HepG2 (cell line): ENCODE measurements around the gene GNG3. TPM values are rescaled to one million over a fixed set of nuclear protein-coding genes. Genes with fewer than 3 reads are reported as not detected.

ENCODE experiments used
- ASH2L ChIP-seq: fragments of 300-600, 200-600 bp; sonication (generic); IDR thresholded peaks from 2 replicates; pipeline ENCODE4 v1.7.0; 2017; ENCODE audit warnings: low read depth, mild to moderate bottlenecking, moderate library complexity, mixed read lengths, low read length; ENCODE audit not compliant: insufficient read length
- ELF3 ChIP-seq: IDR thresholded peaks from 2 replicates; pipeline ENCODE4 v1.6.1; 2016; ENCODE audit warnings: missing genetic modification reagents, missing compliant biosample characterization
- FOXA3 ChIP-seq: IDR thresholded peaks from 2 replicates; pipeline ENCODE4 v1.6.1; 2016; ENCODE audit warnings: missing genetic modification reagents, missing compliant biosample characterization
- HOXA3 ChIP-seq: sonication (generic); formaldehyde crosslinking; IDR thresholded peaks from 2 replicates; pipeline ENCODE4 v1.5.0; 2020; ENCODE audit warnings: missing genetic modification reagents
- NFAT5 ChIP-seq: sonication (generic); formaldehyde crosslinking; IDR thresholded peaks from 2 replicates; pipeline ENCODE4 v1.4.0; 2020; ENCODE audit warnings: missing genetic modification reagents
- PCBP1 ChIP-seq: fragments of 200-400 bp; formaldehyde crosslinking; IDR thresholded peaks from 2 replicates; pipeline ENCODE4 v1.6.1; 2017; ENCODE audit warnings: mild to moderate bottlenecking, low read depth, low read length, borderline replicate concordance
- POLR2AphosphoS5 ChIP-seq: IDR thresholded peaks from 2 replicates; pipeline ENCODE4 v1.6.1; 2012; ENCODE audit warnings: low read depth, low read length
- RBFOX2 ChIP-seq: fragments of 200-400 bp; formaldehyde crosslinking; IDR thresholded peaks from 2 replicates; pipeline ENCODE4 v1.6.1; 2017; ENCODE audit warnings: low read depth, mild to moderate bottlenecking, low read length
- RFX5 ChIP-seq: IDR thresholded peaks from 2 replicates; pipeline ENCODE4 v1.6.1; 2011; ENCODE audit warnings: low read depth, low read length, improper control_type of control experiment
- RFXAP ChIP-seq: sonication (generic); formaldehyde crosslinking; IDR thresholded peaks from 2 replicates; pipeline ENCODE4 v1.4.0; 2020; ENCODE audit warnings: missing genetic modification reagents, borderline replicate concordance
- SP5 ChIP-seq: IDR thresholded peaks from 2 replicates; pipeline ENCODE4 v1.6.1; 2016; ENCODE audit warnings: low read depth, borderline replicate concordance
- ZMYM4 ChIP-seq: sonication (generic); formaldehyde crosslinking; IDR thresholded peaks from 2 replicates; pipeline ENCODE4 v1.8.1; 2023; ENCODE audit warnings: mild to moderate bottlenecking, missing genetic modification reagents
- ZNF337 ChIP-seq: sonication (generic); formaldehyde crosslinking; IDR thresholded peaks from 2 replicates; pipeline ENCODE4 v1.5.1; 2020; ENCODE audit warnings: missing genetic modification reagents, low read depth, mild to moderate bottlenecking, borderline replicate concordance
- ZNF605 ChIP-seq: sonication (generic); formaldehyde crosslinking; IDR thresholded peaks from 2 replicates; pipeline ENCODE4 v1.8.0; 2022; ENCODE audit warnings: mild to moderate bottlenecking, missing genetic modification reagents
- ZNF724P ChIP-seq: sonication (generic); formaldehyde crosslinking; IDR thresholded peaks from 2 replicates; pipeline ENCODE4 v1.8.0; 2022; ENCODE audit warnings: missing genetic modification reagents, borderline replicate concordance
- ZNF879 ChIP-seq: sonication (generic); formaldehyde crosslinking; IDR thresholded peaks from 2 replicates; pipeline ENCODE4 v1.8.1; 2023; ENCODE audit warnings: missing genetic modification reagents
- ZSCAN12 ChIP-seq: sonication (generic); formaldehyde crosslinking; IDR thresholded peaks from 2 replicates; pipeline ENCODE4 v1.9.0; 2021; ENCODE audit warnings: mild to moderate bottlenecking, missing genetic modification reagents
- polyA plus RNA-seq, 8 experiments: library from polyadenylated mRNA; depleted of rRNA in 3 of 8; stranded (reverse) in 7 of 8; unstranded in 1 of 8; fragments of >200 nt; fragmentation: Illumina TruSeq in 4 of 8; extraction: Trizol in 4 of 8; gene quantifications; 2 replicates each; pipeline versions ENCODE4 v1.2.1 to v1.2.3, GENCODE V29; 2011 to 2016; ENCODE audit warnings: low read depth in 4 of 8, missing spikeins in 1 of 8, mixed read lengths in 1 of 8; ENCODE audit not compliant: insufficient read depth in 1 of 8
- total RNA-seq, 5 experiments: library from RNA; depleted of rRNA; stranded (reverse); fragments of >200 nt; fragmentation: Illumina TruSeq; extraction: Trizol; gene quantifications; 2 replicates each; pipeline ENCODE4 v1.2.3, GENCODE V29; 2016; ENCODE audit warnings: low read depth in 1 of 5
- TF ChIP-seq, protein P1 (sequence below): sonication (generic); formaldehyde crosslinking; IDR thresholded peaks from 2 replicates; pipeline ENCODE4 v1.4.0; 2020; ENCODE audit warnings: missing genetic modification reagents, borderline replicate concordance

GNG3 gene
- total and polyA plus RNA-seq, 2 of the 13 experiments (the other 11 are each of a cell fraction or from before 2014, with no cell fraction given): not detected

DNA sequence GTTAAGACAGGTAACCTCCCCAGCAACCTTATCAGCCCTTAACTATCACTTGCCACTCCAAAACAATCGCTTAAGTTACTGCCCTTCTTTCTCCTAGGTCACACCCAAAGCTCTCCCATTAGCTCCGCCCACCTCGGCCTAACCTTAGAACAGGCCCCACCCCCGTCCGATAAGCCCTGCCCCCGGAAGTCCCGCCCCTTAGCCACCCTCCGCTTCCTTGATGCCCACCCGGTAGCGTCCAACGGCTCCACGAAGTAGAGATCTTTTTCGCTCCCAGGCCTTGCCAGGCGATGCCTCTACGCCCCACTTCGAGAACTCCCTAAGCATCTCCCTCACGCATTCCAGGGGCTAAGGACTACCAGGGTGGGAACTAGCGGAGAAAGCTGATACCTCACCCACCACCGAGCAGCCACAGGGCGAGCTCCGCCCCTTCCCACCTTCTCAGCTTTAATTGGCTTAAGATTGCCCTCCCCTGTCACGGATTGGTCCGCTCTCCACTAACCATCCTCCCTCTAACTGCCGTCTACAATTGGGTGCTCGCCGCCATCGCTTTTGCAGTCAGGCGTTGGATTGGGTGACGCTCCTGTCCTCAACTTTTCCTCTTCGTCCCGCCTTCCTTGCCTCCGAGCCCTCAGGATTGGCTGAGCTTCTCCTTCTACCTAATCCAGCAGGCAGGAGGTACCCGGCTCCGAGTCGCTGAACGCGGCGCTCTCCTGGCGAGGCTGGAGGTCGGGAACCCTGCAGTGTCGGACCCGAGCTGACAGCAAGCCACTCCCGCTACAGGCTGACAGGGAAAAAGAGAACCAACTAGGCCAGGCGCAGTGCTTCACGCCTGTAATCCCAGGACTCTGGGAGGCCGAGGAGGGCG is 46.5 kb downstream of the GNG3 start, which contains the start of gene ZBTB3 (continued):
- no peak for TF ChIP-seq NFAT5
- peak; percentile 71; the same call in 1 of the 2 replicates for TF ChIP-seq SP5 (CRISPR knock-in tag)
- TF ChIP-seq ZNF337 (CRISPR knock-in tag): 0 out of 2 replicates have a peak, but pooled peaks have one; percentile 30
- peak; percentile 8; the same call in 1 of the 2 replicates for TF ChIP-seq ZNF724P
- peak; percentile 56; the same call in 1 of the 2 replicates for TF ChIP-seq RFX5
- no peak for TF ChIP-seq ZNF879 (CRISPR knock-in tag)
- peak; percentile 93 for TF ChIP-seq ASH2L
- TF ChIP-seq, protein P1, sequence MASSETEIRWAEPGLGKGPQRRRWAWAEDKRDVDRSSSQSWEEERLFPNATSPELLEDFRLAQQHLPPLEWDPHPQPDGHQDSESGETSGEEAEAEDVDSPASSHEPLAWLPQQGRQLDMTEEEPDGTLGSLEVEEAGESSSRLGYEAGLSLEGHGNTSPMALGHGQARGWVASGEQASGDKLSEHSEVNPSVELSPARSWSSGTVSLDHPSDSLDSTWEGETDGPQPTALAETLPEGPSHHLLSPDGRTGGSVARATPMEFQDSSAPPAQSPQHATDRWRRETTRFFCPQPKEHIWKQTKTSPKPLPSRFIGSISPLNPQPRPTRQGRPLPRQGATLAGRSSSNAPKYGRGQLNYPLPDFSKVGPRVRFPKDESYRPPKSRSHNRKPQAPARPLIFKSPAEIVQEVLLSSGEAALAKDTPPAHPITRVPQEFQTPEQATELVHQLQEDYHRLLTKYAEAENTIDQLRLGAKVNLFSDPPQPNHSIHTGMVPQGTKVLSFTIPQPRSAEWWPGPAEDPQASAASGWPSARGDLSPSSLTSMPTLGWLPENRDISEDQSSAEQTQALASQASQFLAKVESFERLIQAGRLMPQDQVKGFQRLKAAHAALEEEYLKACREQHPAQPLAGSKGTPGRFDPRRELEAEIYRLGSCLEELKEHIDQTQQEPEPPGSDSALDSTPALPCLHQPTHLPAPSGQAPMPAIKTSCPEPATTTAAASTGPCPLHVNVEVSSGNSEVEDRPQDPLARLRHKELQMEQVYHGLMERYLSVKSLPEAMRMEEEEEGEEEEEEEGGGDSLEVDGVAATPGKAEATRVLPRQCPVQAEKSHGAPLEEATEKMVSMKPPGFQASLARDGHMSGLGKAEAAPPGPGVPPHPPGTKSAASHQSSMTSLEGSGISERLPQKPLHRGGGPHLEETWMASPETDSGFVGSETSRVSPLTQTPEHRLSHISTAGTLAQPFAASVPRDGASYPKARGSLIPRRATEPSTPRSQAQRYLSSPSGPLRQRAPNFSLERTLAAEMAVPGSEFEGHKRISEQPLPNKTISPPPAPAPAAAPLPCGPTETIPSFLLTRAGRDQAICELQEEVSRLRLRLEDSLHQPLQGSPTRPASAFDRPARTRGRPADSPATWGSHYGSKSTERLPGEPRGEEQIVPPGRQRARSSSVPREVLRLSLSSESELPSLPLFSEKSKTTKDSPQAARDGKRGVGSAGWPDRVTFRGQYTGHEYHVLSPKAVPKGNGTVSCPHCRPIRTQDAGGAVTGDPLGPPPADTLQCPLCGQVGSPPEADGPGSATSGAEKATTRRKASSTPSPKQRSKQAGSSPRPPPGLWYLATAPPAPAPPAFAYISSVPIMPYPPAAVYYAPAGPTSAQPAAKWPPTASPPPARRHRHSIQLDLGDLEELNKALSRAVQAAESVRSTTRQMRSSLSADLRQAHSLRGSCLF (CRISPR knock-in tag): no peak
- TF ChIP-seq HOXA3 (CRISPR knock-in tag): peak; percentile 41; the same call in 1 of the 2 replicates
- peak; percentile 57; the same call in 1 of the 2 replicates for TF ChIP-seq POLR2AphosphoS5
- TF ChIP-seq ZSCAN12: no peak
- 0 out of 2 replicates have a peak, but pooled peaks have one; percentile 16 for TF ChIP-seq FOXA3
- no peak for TF ChIP-seq PCBP1
- TF ChIP-seq ZNF605 (CRISPR knock-in tag): 0 out of 2 replicates have a peak, but pooled peaks have one; percentile 41
- TF ChIP-seq RBFOX2: peak; percentile 67
- 0 out of 2 replicates have a peak, but pooled peaks have one; percentile 62 for TF ChIP-seq RFXAP
- peak; percentile 43; the same call in 1 of the 2 replicates for TF ChIP-seq ELF3 (CRISPR knock-in tag)
- TF ChIP-seq ZMYM4 (CRISPR knock-in tag): peak; percentile 64
